PC-3 (cell line): Measurements from ENCODE around the gene HIC1.

Source experiments
- CTCF ChIP-seq: fragments of 300-600 bp; sonication (generic); conservative IDR thresholded peaks from 2 replicates; pipeline ENCODE4 v1.5.1; 2017; ENCODE audit warnings: antibody characterized with exemption, low read depth, mild to moderate bottlenecking, low read length
- EZH2 ChIP-seq: fragments of 300-600 bp; sonication (generic); IDR thresholded peaks from one replicate; pipeline ENCODE4 v1.6.1; 2017; ENCODE audit warnings: antibody characterized with exemption, mild to moderate bottlenecking, low read length; ENCODE audit not compliant: unreplicated experiment
- EZH2phosphoT487 ChIP-seq: fragments of 300-600 bp; sonication (generic); IDR thresholded peaks from 2 replicates; pipeline ENCODE4 v1.6.1; 2018; ENCODE audit warnings: mild to moderate bottlenecking, antibody characterized with exemption, low read length, borderline replicate concordance

GRCh38 chr17:2040942-2041560, 13.9 kb upstream of the HIC1 start:
- TF ChIP-seq CTCF (no peak), EZH2 (no peak), EZH2phosphoT487 (no peak)
